ENCODE results near the gene COX19.
"Not testable (repeated sequence)": the region's sequence is repeated elsewhere in the genome, so short reads cannot be mapped to it uniquely, and the experiment has no call there.

Gene COX19

GRCh38 chr7:1011297-1012003 is 36.1 kb upstream of the COX19 start:
- DNase-seq (ENCODE audit: low read depth, low spot score): no peak

- no peak for DNase-seq (ENCODE audit: low read depth, low spot score)
These were observed 34.9 kb upstream of the COX19 start for GRCh38 chr7:1010226-1010625.

GRCh38 chr7:1009747-1010146 is 34.4 kb upstream of the COX19 start:
- no peak for DNase-seq (ENCODE audit: low read depth, low spot score)

- DNase-seq (ENCODE audit: low read depth, low spot score): no peak
These were observed 33.5 kb upstream of the COX19 start for GRCh38 chr7:1008733-1009363.

GRCh38 chr7:1007901-1008300 is 32.6 kb upstream of the COX19 start:
- no peak for DNase-seq (ENCODE audit: low read depth, low spot score)

- no peak for DNase-seq (ENCODE audit: low read depth, low spot score)
These were observed 30.0 kb upstream of the COX19 start for GRCh38 chr7:1005303-1005702.

- no peak for DNase-seq (ENCODE audit: low read depth, low spot score)
These were observed 28.9 kb upstream of the COX19 start for GRCh38 chr7:1004018-1004852.

- not testable (repeated sequence) for DNase-seq (ENCODE audit: low read depth, low spot score)
These were observed 27.1 kb upstream of the COX19 start for GRCh38 chr7:1002445-1002844.

- not testable (repeated sequence) for DNase-seq (ENCODE audit: low read depth, low spot score)
These were observed 26.7 kb upstream of the COX19 start for GRCh38 chr7:1002026-1002425.

- not testable (repeated sequence) for DNase-seq (ENCODE audit: low read depth, low spot score)
These were observed 25.9 kb upstream of the COX19 start for GRCh38 chr7:1001069-1001770.

- no peak for DNase-seq (ENCODE audit: low read depth, low spot score)
These were observed 24.9 kb upstream of the COX19 start for GRCh38 chr7:999941-1000935.

GRCh38 chr7:999149-999879 is 24.0 kb upstream of the COX19 start:
- DNase-seq (ENCODE audit: low read depth, low spot score): peak; percentile 63

GRCh38 chr7:997404-998395 is 22.4 kb upstream of the COX19 start:
- DNase-seq (ENCODE audit: low read depth, low spot score): no peak

- DNase-seq (ENCODE audit: low read depth, low spot score): no peak
These were observed 20.9 kb upstream of the COX19 start for GRCh38 chr7:996079-996872.

GRCh38 chr7:995571-995970 is 20.2 kb upstream of the COX19 start:
- DNase-seq (ENCODE audit: low read depth, low spot score): no peak

GRCh38 chr7:994592-995308 is 19.4 kb upstream of the COX19 start:
- no peak for DNase-seq (ENCODE audit: low read depth, low spot score)

Data from astrocyte of the hippocampus (primary cell).